ENCODE results near the gene SCN2B. TPM values are rescaled to one million over a fixed set of nuclear protein-coding genes. Genes with fewer than 3 reads are reported as not detected.

SCN2B gene
- total RNA-seq, 1 donor from 2014 or later = 0.39 TPM

- Mint-ChIP-seq H3K36me3 (ENCODE audit: unreplicated experiment) (no peaks in the 10 kb centered on the region), H3K4me3 (ENCODE audit: unreplicated experiment) (no peak overlapping the region), H3K27ac (ENCODE audit: unreplicated experiment) (no peak overlapping the region), H3K27me3 (ENCODE audit: unreplicated experiment) (no peaks in the 10 kb centered on the region), H3K4me1 (ENCODE audit: low read depth, unreplicated experiment) (no peaks in the 10 kb centered on the region), H3K9me3 (ENCODE audit: unreplicated experiment) (no peaks in the 10 kb centered on the region)
- no peak for DNase-seq
- no peak for TF ChIP-seq CTCF (IDR thresholded peaks at IDR 0.05; ENCODE audit: partially characterized antibody, unreplicated experiment)
These were observed 26.4 kb upstream of the SCN2B start for GRCh38 chr11:118202599-118203422.

GRCh38 chr11:118201966-118202365, 25.5 kb upstream of the SCN2B start:
- Mint-ChIP-seq H3K27ac (ENCODE audit: unreplicated experiment) (no peak overlapping the region), H3K36me3 (ENCODE audit: unreplicated experiment) (no peaks in the 10 kb centered on the region), H3K9me3 (ENCODE audit: unreplicated experiment) (no peaks in the 10 kb centered on the region), H3K27me3 (ENCODE audit: unreplicated experiment) (no peaks in the 10 kb centered on the region), H3K4me3 (ENCODE audit: unreplicated experiment) (no peak overlapping the region), H3K4me1 (ENCODE audit: low read depth, unreplicated experiment) (no peaks in the 10 kb centered on the region)
- no peak for TF ChIP-seq CTCF (IDR thresholded peaks at IDR 0.05; ENCODE audit: partially characterized antibody, unreplicated experiment)
- no peak for DNase-seq

- Mint-ChIP-seq H3K36me3 (ENCODE audit: unreplicated experiment) (no peaks in the 10 kb centered on the region), H3K27ac (ENCODE audit: unreplicated experiment) (no peak overlapping the region), H3K27me3 (ENCODE audit: unreplicated experiment) (no peaks in the 10 kb centered on the region), H3K4me3 (ENCODE audit: unreplicated experiment) (no peak overlapping the region), H3K4me1 (ENCODE audit: low read depth, unreplicated experiment) (no peaks in the 10 kb centered on the region), H3K9me3 (ENCODE audit: unreplicated experiment) (no peaks in the 10 kb centered on the region)
- TF ChIP-seq CTCF (IDR thresholded peaks at IDR 0.05; ENCODE audit: partially characterized antibody, unreplicated experiment) = no peak
- no peak for DNase-seq
These were observed 24.7 kb upstream of the SCN2B start for GRCh38 chr11:118200901-118201680.

- no peaks in the 10 kb centered on the region for H3K36me3 Mint-ChIP-seq (ENCODE audit: unreplicated experiment)
- H3K27ac Mint-ChIP-seq (ENCODE audit: unreplicated experiment) = no peak overlapping the region
- H3K4me1 Mint-ChIP-seq (ENCODE audit: low read depth, unreplicated experiment) = no peaks in the 10 kb centered on the region
- H3K9me3 Mint-ChIP-seq (ENCODE audit: unreplicated experiment) = no peaks in the 10 kb centered on the region
- TF ChIP-seq CTCF (IDR thresholded peaks at IDR 0.05; ENCODE audit: partially characterized antibody, unreplicated experiment) = no peak
- no peaks in the 10 kb centered on the region for H3K27me3 Mint-ChIP-seq (ENCODE audit: unreplicated experiment)
- no peak overlapping the region for H3K4me3 Mint-ChIP-seq (ENCODE audit: unreplicated experiment)
- DNase-seq = no peak
These were observed 24.1 kb upstream of the SCN2B start for GRCh38 chr11:118200497-118200896.

GRCh38 chr11:118199135-118199534, 22.7 kb upstream of the SCN2B start:
- no peaks in the 10 kb centered on the region for H3K9me3 Mint-ChIP-seq (ENCODE audit: unreplicated experiment)
- no peak overlapping the region for H3K27ac Mint-ChIP-seq (ENCODE audit: unreplicated experiment)
- no peaks in the 10 kb centered on the region for H3K4me1 Mint-ChIP-seq (ENCODE audit: low read depth, unreplicated experiment)
- DNase-seq = no peak
- H3K27me3 Mint-ChIP-seq (ENCODE audit: unreplicated experiment) = no peaks in the 10 kb centered on the region
- H3K36me3 Mint-ChIP-seq (ENCODE audit: unreplicated experiment) = no peaks in the 10 kb centered on the region
- no peak overlapping the region for H3K4me3 Mint-ChIP-seq (ENCODE audit: unreplicated experiment)
- no peak for TF ChIP-seq CTCF (IDR thresholded peaks at IDR 0.05; ENCODE audit: partially characterized antibody, unreplicated experiment)

Measured in glutamatergic neuron (in vitro differentiated cells).